HG02759 (cell line): ENCODE data around the gene TTC16.
"Not testable (repeated sequence)": the region's sequence is repeated elsewhere in the genome, so short reads cannot be mapped to it uniquely, and the experiment has no call there.

Experiments used
- ATAC-seq: cut with Tn5 transposase; IDR thresholded peaks from one replicate; pipeline ENCODE4 v1.9.1; 2021; ENCODE audit warnings: mild to moderate bottlenecking, moderate library complexity; ENCODE audit not compliant: unreplicated experiment

The TTC16 gene

GRCh38 chr9:127780909-127781308, 65.0 kb downstream of the TTC16 start:
- ATAC-seq, result not testable (repeated sequence)
